Measurements from ENCODE around the gene B3GAT1.

DNA sequence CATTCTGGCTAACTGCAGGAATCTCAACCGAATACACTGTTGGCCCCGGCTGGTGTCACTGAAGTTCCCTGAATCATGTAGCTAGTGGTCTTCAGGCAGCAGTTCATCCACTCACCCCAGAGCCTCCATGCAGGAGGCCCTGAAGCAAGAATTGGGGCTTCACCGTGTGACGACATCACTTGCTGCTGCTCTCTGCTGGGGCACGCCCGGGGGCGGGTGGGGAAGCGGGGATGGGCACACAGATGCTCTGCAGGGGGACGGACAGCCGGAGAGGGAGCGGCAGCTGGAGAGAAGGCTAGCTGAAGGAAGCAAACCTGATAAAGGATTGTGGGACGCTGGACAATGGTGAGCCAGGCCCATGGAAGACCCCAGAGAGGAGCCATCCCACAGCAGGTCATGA is 17.0 kb downstream of the B3GAT1 start:
- no peak for TF ChIP-seq POLR2A (IDR thresholded peaks at IDR 0.05)
- TF ChIP-seq, protein P1, sequence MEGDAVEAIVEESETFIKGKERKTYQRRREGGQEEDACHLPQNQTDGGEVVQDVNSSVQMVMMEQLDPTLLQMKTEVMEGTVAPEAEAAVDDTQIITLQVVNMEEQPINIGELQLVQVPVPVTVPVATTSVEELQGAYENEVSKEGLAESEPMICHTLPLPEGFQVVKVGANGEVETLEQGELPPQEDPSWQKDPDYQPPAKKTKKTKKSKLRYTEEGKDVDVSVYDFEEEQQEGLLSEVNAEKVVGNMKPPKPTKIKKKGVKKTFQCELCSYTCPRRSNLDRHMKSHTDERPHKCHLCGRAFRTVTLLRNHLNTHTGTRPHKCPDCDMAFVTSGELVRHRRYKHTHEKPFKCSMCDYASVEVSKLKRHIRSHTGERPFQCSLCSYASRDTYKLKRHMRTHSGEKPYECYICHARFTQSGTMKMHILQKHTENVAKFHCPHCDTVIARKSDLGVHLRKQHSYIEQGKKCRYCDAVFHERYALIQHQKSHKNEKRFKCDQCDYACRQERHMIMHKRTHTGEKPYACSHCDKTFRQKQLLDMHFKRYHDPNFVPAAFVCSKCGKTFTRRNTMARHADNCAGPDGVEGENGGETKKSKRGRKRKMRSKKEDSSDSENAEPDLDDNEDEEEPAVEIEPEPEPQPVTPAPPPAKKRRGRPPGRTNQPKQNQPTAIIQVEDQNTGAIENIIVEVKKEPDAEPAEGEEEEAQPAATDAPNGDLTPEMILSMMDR (IDR thresholded peaks at IDR 0.05), result no peak
